GM18507 (cell line): ENCODE results near the gene TRAPPC8.
A peak's percentile ranks its signal among the peaks of the same experiment; 100 is the strongest.
"Not testable (repeated sequence)": the region's sequence is repeated elsewhere in the genome, so short reads cannot be mapped to it uniquely, and the experiment has no call there.

Source experiments
- DNase-seq: peaks from one replicate; pipeline ENCODE4 v3.0.0; 2011; ENCODE audit warnings: low read depth; ENCODE audit not compliant: insufficient read length; ENCODE audit errors: extremely low spot score
- FAIRE-seq: peaks from 2 replicates; lab custom pipeline; 2011; peaks lifted over from hg19 to GRCh38; lab: Jason Lieb, UNC

Gene TRAPPC8, protein sequence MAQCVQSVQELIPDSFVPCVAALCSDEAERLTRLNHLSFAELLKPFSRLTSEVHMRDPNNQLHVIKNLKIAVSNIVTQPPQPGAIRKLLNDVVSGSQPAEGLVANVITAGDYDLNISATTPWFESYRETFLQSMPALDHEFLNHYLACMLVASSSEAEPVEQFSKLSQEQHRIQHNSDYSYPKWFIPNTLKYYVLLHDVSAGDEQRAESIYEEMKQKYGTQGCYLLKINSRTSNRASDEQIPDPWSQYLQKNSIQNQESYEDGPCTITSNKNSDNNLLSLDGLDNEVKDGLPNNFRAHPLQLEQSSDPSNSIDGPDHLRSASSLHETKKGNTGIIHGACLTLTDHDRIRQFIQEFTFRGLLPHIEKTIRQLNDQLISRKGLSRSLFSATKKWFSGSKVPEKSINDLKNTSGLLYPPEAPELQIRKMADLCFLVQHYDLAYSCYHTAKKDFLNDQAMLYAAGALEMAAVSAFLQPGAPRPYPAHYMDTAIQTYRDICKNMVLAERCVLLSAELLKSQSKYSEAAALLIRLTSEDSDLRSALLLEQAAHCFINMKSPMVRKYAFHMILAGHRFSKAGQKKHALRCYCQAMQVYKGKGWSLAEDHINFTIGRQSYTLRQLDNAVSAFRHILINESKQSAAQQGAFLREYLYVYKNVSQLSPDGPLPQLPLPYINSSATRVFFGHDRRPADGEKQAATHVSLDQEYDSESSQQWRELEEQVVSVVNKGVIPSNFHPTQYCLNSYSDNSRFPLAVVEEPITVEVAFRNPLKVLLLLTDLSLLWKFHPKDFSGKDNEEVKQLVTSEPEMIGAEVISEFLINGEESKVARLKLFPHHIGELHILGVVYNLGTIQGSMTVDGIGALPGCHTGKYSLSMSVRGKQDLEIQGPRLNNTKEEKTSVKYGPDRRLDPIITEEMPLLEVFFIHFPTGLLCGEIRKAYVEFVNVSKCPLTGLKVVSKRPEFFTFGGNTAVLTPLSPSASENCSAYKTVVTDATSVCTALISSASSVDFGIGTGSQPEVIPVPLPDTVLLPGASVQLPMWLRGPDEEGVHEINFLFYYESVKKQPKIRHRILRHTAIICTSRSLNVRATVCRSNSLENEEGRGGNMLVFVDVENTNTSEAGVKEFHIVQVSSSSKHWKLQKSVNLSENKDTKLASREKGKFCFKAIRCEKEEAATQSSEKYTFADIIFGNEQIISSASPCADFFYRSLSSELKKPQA (N-terminal part only)

GRCh38 chr18:31942999-31943877 is at the start of gene TRAPPC8:
TRAPPC8 (minus strand) TSS chr18:31943128; CDS start chr18:31942764, 364 bp downstream.
- peak; percentile 92 for FAIRE-seq

DNA sequence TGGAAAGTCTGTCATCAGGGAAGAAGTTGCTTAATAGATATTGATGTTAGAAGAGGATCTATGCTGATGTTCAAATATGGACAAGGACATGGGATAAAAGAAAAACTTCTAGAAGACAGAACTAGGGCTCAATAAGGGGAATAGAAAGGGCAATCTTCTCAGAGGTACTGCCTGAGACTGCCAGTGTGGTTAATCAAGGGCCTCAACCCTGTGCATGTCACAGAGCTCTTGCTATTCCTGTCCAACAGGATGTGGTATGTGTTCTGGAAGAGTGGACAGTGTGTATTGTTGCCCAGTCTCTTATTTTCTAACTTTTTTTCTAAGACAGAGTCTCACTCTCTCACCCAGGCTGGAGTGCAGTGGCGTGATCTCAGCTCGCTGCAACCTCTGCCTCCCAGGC is 47.9 kb upstream of the TRAPPC8 start:
- DNase-seq (peak; percentile 33), FAIRE-seq (peak; percentile 62)

More at GRCh38 chr18:31942999-31943877, at the start of gene TRAPPC8:
- peak; percentile 85 for DNase-seq

DNA sequence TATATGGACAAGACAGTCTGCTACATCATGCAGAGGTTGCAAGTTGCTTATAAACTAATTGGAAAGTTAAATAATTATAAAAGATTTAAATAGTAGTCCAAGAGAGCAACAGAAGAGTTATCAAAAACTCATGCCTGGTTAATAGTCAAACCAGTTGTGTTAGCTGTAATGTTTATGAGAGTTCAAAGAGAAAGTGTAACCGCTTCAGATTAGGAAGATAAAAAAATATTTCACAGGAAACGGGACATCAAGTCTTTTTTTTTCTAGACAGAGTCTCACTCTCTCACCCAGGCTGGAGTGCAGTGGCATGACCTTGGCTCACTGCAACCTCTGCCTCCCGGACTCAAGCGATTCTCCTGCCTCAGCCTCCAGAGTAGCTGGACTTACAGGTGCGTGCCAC is 41.0 kb upstream of the TRAPPC8 start:
- no peak for DNase-seq
- no peak for FAIRE-seq

- DNase-seq (no peak), FAIRE-seq (no peak)
These were observed 40.1 kb upstream of the TRAPPC8 start for GRCh38 chr18:31983020-31983419.

DNA sequence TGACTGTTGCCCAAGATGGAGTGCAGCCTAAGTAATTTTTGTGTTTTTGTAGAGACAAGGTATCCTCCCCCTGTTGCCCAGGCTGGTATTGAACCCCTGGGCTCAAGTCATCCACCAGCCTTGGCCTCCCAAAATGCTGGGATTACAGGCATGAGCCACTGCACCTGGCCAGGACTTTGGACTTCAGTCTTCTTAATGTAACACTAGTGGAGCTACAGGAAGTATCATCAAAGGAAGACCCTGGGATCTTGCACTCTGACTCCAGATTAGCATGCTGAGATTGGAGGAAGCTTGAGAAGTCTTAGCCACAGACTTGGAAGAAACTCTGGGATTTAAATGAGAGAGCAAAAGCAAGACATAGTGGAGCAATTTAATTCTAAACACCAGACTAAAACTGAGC is 37.9 kb upstream of the TRAPPC8 start:
- no peak for DNase-seq
- no peak for FAIRE-seq

GRCh38 chr18:31979714-31980113 is 36.8 kb upstream of the TRAPPC8 start:
- FAIRE-seq, result no peak
- DNase-seq, result no peak

- no peak for DNase-seq
- no peak for FAIRE-seq
These were observed 35.7 kb upstream of the TRAPPC8 start for GRCh38 chr18:31978616-31979015.

- DNase-seq, result no peak
These were observed 34.4 kb upstream of the TRAPPC8 start for GRCh38 chr18:31977270-31977872.

GRCh38 chr18:31976242-31976641 is 33.3 kb upstream of the TRAPPC8 start:
- DNase-seq (no peak), FAIRE-seq (no peak)

More at GRCh38 chr18:31977270-31977872, 34.4 kb upstream of the TRAPPC8 start:
- FAIRE-seq, result peak; percentile 69

DNA sequence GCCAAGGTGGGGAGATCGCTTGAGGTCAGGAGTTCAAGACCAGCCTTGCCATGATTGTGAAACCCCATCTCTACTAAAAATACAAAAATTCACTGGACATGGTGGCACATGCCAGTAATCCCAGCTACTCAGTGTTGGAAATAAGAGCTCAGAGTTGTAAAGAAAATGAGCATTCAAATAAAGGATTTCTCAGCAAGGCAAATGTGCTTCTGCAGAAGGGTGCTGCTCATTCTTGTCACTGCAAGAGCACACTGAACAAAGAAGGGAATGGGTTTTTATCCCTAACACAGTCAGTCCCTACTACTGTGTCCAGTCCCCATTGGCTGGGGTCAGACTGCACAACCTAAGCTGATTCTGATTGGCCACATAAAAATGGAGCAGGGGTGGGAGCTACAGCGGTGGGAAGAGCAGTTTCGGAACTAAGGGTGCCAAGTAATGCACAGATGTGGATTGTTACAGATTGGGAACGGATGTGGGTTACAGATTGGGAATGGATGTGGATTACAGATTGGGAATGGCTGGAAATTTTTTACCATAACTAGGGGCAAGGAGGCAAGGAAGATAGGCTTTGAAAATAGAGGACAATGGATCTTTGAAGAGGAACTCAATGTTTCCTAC is 31.1 kb upstream of the TRAPPC8 start:
- FAIRE-seq (no peak), DNase-seq (no peak)

GRCh38 chr18:31970617-31971016 is 27.7 kb upstream of the TRAPPC8 start:
- no peak for DNase-seq
- FAIRE-seq, result no peak

- no peak for FAIRE-seq
- DNase-seq, result no peak
These were observed 22.5 kb upstream of the TRAPPC8 start for GRCh38 chr18:31965316-31965970.

DNA sequence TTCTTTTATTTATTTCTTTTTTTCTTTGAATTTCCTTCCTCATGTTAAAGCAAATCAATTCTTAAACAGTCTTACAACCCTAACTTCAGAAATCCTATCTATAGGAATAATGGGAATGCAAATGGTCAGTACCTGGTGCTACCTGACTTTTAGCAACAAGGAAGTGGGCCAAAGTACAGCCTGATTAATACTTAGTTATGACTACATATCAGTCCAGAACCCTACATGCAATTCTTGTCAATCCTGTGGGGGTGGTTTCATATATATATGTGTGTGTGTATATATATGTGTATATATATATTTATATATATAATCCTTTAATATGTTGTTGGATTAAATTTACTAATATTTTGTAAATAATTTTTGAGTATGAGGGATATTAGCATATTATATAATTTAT is 14.8 kb upstream of the TRAPPC8 start:
- FAIRE-seq, result no peak

DNA sequence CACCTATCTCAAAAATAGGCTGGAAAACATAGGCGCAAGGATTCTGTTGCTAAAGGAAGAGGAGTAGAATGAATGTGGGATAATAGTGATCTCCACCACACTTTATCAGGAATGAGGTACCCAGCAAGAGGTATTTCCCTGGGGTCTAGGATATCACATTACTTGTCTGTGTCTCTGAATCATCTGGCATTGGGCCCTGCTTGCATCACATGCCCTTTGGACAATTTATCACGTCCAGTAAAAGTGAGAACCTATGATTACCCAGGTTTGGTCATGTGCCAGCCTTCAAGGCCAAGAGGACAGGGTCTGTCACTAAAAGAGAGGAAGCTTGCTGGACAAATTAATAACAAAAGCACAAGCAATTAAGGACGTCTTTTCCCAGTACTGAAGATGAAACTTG is 11.4 kb upstream of the TRAPPC8 start:
- DNase-seq, result no peak
- no peak for FAIRE-seq

More for the DNA sequence above, 14.8 kb upstream of the TRAPPC8 start:
- DNase-seq, result no peak

GRCh38 chr18:31953699-31954098 is 10.8 kb upstream of the TRAPPC8 start:
- not testable (repeated sequence) for FAIRE-seq, DNase-seq

GRCh38 chr18:31952223-31952622 is 9.3 kb upstream of the TRAPPC8 start:
- DNase-seq, result no peak

DNA sequence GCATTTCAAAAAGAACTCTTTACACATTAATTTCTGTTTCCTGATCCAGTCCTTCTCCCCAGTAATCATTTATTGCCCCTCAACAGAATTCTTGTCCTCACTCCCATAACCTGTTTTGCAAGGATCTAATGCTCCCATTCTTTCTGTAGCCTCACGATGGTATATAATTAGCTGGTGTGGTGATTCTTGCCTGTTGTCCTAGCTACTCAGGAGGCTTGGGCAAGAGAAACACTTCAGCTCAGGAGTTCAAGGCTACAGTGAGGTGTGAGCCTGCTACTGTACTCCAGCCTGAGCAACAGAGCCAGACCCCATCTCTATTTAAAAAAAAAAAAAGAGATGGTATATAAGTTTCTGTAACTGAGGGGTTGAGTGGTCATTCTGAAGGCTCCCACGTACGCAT is 7.7 kb upstream of the TRAPPC8 start:
- DNase-seq (no peak), FAIRE-seq (no peak)

More at GRCh38 chr18:31952223-31952622, 9.3 kb upstream of the TRAPPC8 start:
- no peak for FAIRE-seq
